ENCODE data around the gene RIPPLY1.

RIPPLY1 gene

GRCh38 chrX:106903291-106903824 is at the start of gene RIPPLY1:
Gene RIPPLY1, minus strand, starts transcription at chrX:106903341. Its CDS starts 54 bp downstream, at chrX:106903287.
- no peak for DNase-seq (ENCODE audit: low spot score)

- no peak for DNase-seq (ENCODE audit: low spot score)
Observed at GRCh38 chrX:106952538-106952937, 49.4 kb upstream of the RIPPLY1 start.

- DNase-seq (ENCODE audit: low spot score): no peak
Observed at GRCh38 chrX:106952089-106952488, 48.9 kb upstream of the RIPPLY1 start.

- no peak for DNase-seq (ENCODE audit: low spot score)
Observed at GRCh38 chrX:106951230-106951629, 48.1 kb upstream of the RIPPLY1 start.

GRCh38 chrX:106950381-106950780 is 47.2 kb upstream of the RIPPLY1 start:
- no peak for DNase-seq (ENCODE audit: low spot score)

GRCh38 chrX:106949366-106949765 is 46.2 kb upstream of the RIPPLY1 start:
- DNase-seq (ENCODE audit: low spot score): no peak

GRCh38 chrX:106948641-106949040 is 45.5 kb upstream of the RIPPLY1 start:
- no peak for DNase-seq (ENCODE audit: low spot score)

GRCh38 chrX:106946464-106946863 is 43.3 kb upstream of the RIPPLY1 start:
- DNase-seq (ENCODE audit: low spot score): no peak

GRCh38 chrX:106940068-106940467 is 36.9 kb upstream of the RIPPLY1 start:
- no peak for DNase-seq (ENCODE audit: low spot score)

GRCh38 chrX:106939566-106939965 is 36.4 kb upstream of the RIPPLY1 start:
- no peak for DNase-seq (ENCODE audit: low spot score)

GRCh38 chrX:106936246-106936645 is 33.1 kb upstream of the RIPPLY1 start:
- no peak for DNase-seq (ENCODE audit: low spot score)

GRCh38 chrX:106935175-106935574 is 32.0 kb upstream of the RIPPLY1 start:
- DNase-seq (ENCODE audit: low spot score): no peak

GRCh38 chrX:106933538-106933961 is 30.4 kb upstream of the RIPPLY1 start:
- no peak for DNase-seq (ENCODE audit: low spot score)

- DNase-seq (ENCODE audit: low spot score): no peak
Observed at GRCh38 chrX:106932960-106933537, 29.9 kb upstream of the RIPPLY1 start.

- no peak for DNase-seq (ENCODE audit: low spot score)
Observed at GRCh38 chrX:106932492-106932923, 29.4 kb upstream of the RIPPLY1 start.

- no peak for DNase-seq (ENCODE audit: low spot score)
Observed at GRCh38 chrX:106931831-106932491, 28.8 kb upstream of the RIPPLY1 start.

GRCh38 chrX:106928227-106928626 is 25.1 kb upstream of the RIPPLY1 start:
- no peak for DNase-seq (ENCODE audit: low spot score)

GRCh38 chrX:106927700-106928099 is 24.6 kb upstream of the RIPPLY1 start:
- no peak for DNase-seq (ENCODE audit: low spot score)

GRCh38 chrX:106927023-106927422 is 23.9 kb upstream of the RIPPLY1 start:
- no peak for DNase-seq (ENCODE audit: low spot score)

GRCh38 chrX:106921637-106922036 is 18.5 kb upstream of the RIPPLY1 start:
- DNase-seq (ENCODE audit: low spot score): no peak

GRCh38 chrX:106919932-106920452 is 16.9 kb upstream of the RIPPLY1 start, which contains the start of gene CLDN2:
Gene CLDN2, plus strand, starts transcription at chrX:106920402. Its CDS starts 7,827 bp downstream, at chrX:106928229.
- DNase-seq (ENCODE audit: low spot score): no peak

GRCh38 chrX:106917830-106918500 is 14.8 kb upstream of the RIPPLY1 start:
- DNase-seq (ENCODE audit: low spot score): peak; percentile 65

- DNase-seq (ENCODE audit: low spot score): no peak
Observed at GRCh38 chrX:106912864-106913263, 9.7 kb upstream of the RIPPLY1 start.

Data from RKO (cell line).